ENCODE results near the gene TTLL11. TPM values are rescaled to one million over a fixed set of nuclear protein-coding genes. Genes with fewer than 3 reads are reported as not detected.

Gene TTLL11
- total RNA-seq, 2 experiments from 2014 or later: 3.3 to 6.9 TPM

GRCh38 chr9:121852651-121853616, 240.2 kb downstream of the TTLL11 start:
- Histone ChIP-seq H3K4me2 (ENCODE audit: low read length) (no peak overlapping the region), H2AFZ (ENCODE audit: low read length) (no peak overlapping the region), H3K36me3 (ENCODE audit: insufficient read depth, low read length) (peaks cover 4% of the 10 kb centered on the region; the same call in 1 of the 2 replicates), H3K4me3 (ENCODE audit: low read depth, low read length, poor library complexity, severe bottlenecking) (no peak overlapping the region), H3K27ac (ENCODE audit: low read depth, low read length, poor library complexity, severe bottlenecking) (no peak overlapping the region), H3K79me2 (ENCODE audit: insufficient read depth, low read depth, low read length) (no peaks in the 10 kb centered on the region), H4K20me1 (ENCODE audit: insufficient read depth, low read length) (no peaks in the 10 kb centered on the region), H3K9me3 (ENCODE audit: low read length) (peaks cover 17% of the 10 kb centered on the region), H3K9me2 (ENCODE audit: insufficient read depth, low read length) (no peaks in the 10 kb centered on the region), H3K4me1 (ENCODE audit: insufficient read depth, low read length, poor library complexity, severe bottlenecking) (peaks cover 9% of the 10 kb centered on the region)
- intact Hi-C loops (cut with micrococcal nuclease; ENCODE audit: unreplicated experiment): no loop called here
- ChIA-PET POLR2A (no interaction called here), CTCF (ENCODE audit: unreplicated experiment) (no interaction called here)
- no peak for DNase-seq (ENCODE audit: low spot score)
- TF ChIP-seq CTCF (conservative IDR thresholded peaks at IDR 0.05; ENCODE audit: low read length): no peak
- TF ChIP-seq EZH2phosphoT487 (IDR thresholded peaks at IDR 0.05; ENCODE audit: borderline replicate concordance, low read depth, low read length): no peak
- BruUV-seq (replicated peaks): no TSS peak

GRCh38 chr9:121852241-121852640, 240.9 kb downstream of the TTLL11 start:
- H3K4me1 ChIP-seq (ENCODE audit: insufficient read depth, low read length, poor library complexity, severe bottlenecking): peaks cover 9% of the 10 kb centered on the region
- no peak for TF ChIP-seq EZH2phosphoT487 (IDR thresholded peaks at IDR 0.05; ENCODE audit: borderline replicate concordance, low read depth, low read length)
- no peak for TF ChIP-seq CTCF (conservative IDR thresholded peaks at IDR 0.05; ENCODE audit: low read length)
- H3K4me2 ChIP-seq (ENCODE audit: low read length): no peak overlapping the region
- no peaks in the 10 kb centered on the region for H3K79me2 ChIP-seq (ENCODE audit: insufficient read depth, low read depth, low read length)
- H4K20me1 ChIP-seq (ENCODE audit: insufficient read depth, low read length): no peaks in the 10 kb centered on the region
- no peak for DNase-seq (ENCODE audit: low spot score)
- BruUV-seq (replicated peaks): no TSS peak
- H2AFZ ChIP-seq (ENCODE audit: low read length): no peak overlapping the region
- CTCF ChIA-PET (ENCODE audit: unreplicated experiment): no interaction called here
- peaks cover 4% of the 10 kb centered on the region; the same call in 1 of the 2 replicates for H3K36me3 ChIP-seq (ENCODE audit: insufficient read depth, low read length)
- H3K27ac ChIP-seq (ENCODE audit: low read depth, low read length, poor library complexity, severe bottlenecking): no peak overlapping the region
- POLR2A ChIA-PET: interaction anchor here (0.5 kb wide), 1 partner anchor 119 kb away, joined by 4 read pairs; no protein-coding TSS in a partner anchor
- H3K9me3 ChIP-seq (ENCODE audit: low read length): peaks cover 17% of the 10 kb centered on the region
- intact Hi-C loops (cut with micrococcal nuclease; ENCODE audit: unreplicated experiment): no loop called here
- H3K9me2 ChIP-seq (ENCODE audit: insufficient read depth, low read length): no peaks in the 10 kb centered on the region
- H3K4me3 ChIP-seq (ENCODE audit: low read depth, low read length, poor library complexity, severe bottlenecking): no peak overlapping the region

- no peaks in the 10 kb centered on the region for H4K20me1 ChIP-seq (ENCODE audit: insufficient read depth, low read length)
- H3K79me2 ChIP-seq (ENCODE audit: insufficient read depth, low read depth, low read length): no peaks in the 10 kb centered on the region
- H3K36me3 ChIP-seq (ENCODE audit: insufficient read depth, low read length): peaks cover 4% of the 10 kb centered on the region; the same call in 1 of the 2 replicates
- POLR2A ChIA-PET: interaction anchor here (0.5 kb wide), 2 partner anchors 18 to 120 kb away, joined by 4 read pairs; no protein-coding TSS in a partner anchor
- intact Hi-C loops (cut with micrococcal nuclease; ENCODE audit: unreplicated experiment): no loop called here
- H3K9me2 ChIP-seq (ENCODE audit: insufficient read depth, low read length): no peaks in the 10 kb centered on the region
- H2AFZ ChIP-seq (ENCODE audit: low read length): no peak overlapping the region
- H3K4me3 ChIP-seq (ENCODE audit: low read depth, low read length, poor library complexity, severe bottlenecking): no peak overlapping the region
- DNase-seq (ENCODE audit: low spot score): no peak
- no TSS peak for BruUV-seq (replicated peaks)
- H3K27ac ChIP-seq (ENCODE audit: low read depth, low read length, poor library complexity, severe bottlenecking): no peak overlapping the region
- H3K9me3 ChIP-seq (ENCODE audit: low read length): peaks cover 17% of the 10 kb centered on the region
- CTCF ChIA-PET (ENCODE audit: unreplicated experiment): no interaction called here
- H3K4me1 ChIP-seq (ENCODE audit: insufficient read depth, low read length, poor library complexity, severe bottlenecking): peaks cover 9% of the 10 kb centered on the region
- no peak overlapping the region for H3K4me2 ChIP-seq (ENCODE audit: low read length)
- TF ChIP-seq EZH2phosphoT487 (IDR thresholded peaks at IDR 0.05; ENCODE audit: borderline replicate concordance, low read depth, low read length) (no peak), CTCF (conservative IDR thresholded peaks at IDR 0.05; ENCODE audit: low read length) (no peak)
Observed at GRCh38 chr9:121851641-121852091, 241.4 kb downstream of the TTLL11 start.
